ENCODE data around the gene TATDN3. TPM values are rescaled to one million over a fixed set of nuclear protein-coding genes. Genes with fewer than 3 reads are reported as not detected.

The TATDN3 gene
- total and polyA plus RNA-seq, 9 of the 15 experiments (the other 6 are each of a cell fraction or from before 2014, with no cell fraction given): 18.3 to 79.9 (median 28.2) TPM

DNA sequence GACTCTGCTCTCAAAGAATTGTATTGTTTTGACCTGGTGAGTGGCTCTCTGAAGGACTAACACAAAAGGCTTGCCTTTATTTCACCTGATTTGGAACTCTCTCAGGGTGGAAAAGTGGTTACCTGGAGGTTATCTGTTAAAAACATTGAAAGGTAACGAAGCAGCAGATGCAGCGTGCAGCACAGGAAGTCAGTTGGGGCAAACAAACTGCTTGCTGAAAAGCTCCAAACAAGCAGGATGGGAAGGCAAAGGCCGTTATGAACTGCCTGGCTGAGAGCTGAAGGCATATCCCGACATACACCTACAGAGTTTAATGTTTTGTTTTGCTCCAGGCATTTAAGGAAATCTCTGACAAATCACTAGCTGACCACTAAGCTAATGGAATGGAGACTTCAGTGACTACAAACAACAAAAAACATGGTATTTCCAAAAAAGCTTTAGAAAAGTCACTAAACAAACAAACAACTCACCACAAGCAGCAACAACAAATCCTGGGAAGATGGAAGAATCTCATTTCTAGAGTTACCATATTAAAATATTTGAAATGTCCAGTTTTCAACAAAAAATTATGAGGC is 47.7 kb upstream of the TATDN3 start:
- Histone ChIP-seq H3K9ac (ENCODE audit: insufficient read depth in 1 of 2, low read depth in 2 of 2, low read length in 2 of 2) (no peak overlapping the region), H4K20me1 (replicated peaks; ENCODE audit: control insufficient read depth, insufficient read depth, low read length) (no peaks in the 10 kb centered on the region), H3K9me3 (replicated peaks; ENCODE audit: control insufficient read depth, insufficient read depth, low read depth, low read length) (peaks cover 3% of the 10 kb centered on the region; the same call in 1 of the 2 replicates), H3K4me1 (replicated peaks in 1 of 2; ENCODE audit: control insufficient read depth in 2 of 2, insufficient read depth in 2 of 2, low read length in 2 of 2) (no peaks in the 10 kb centered on the region), H3K27me3 (ENCODE audit: control insufficient read depth in 2 of 2, insufficient read depth in 2 of 2, low read length in 2 of 2) (no peaks in the 10 kb centered on the region), H3K27ac (ENCODE audit: extremely low read depth, low read depth, low read length) (no peak overlapping the region), H2AFZ (ENCODE audit: low read depth, low read length) (no peak overlapping the region), H3K79me2 (ENCODE audit: control insufficient read depth, insufficient read depth, low read length) (peaks cover 33% of the 10 kb centered on the region; the same call in 2 of the 3 replicates), H3K4me2 (ENCODE audit: insufficient read depth, low read length) (no peak overlapping the region), H3K36me3 (ENCODE audit: control insufficient read depth, insufficient read depth, low read length) (peaks cover 9% of the 10 kb centered on the region), H3K4me3 (no peak overlapping the region), H3K9me1 (ENCODE audit: control insufficient read depth, insufficient read depth, low read length) (no peaks in the 10 kb centered on the region)
- ChIA-PET POLR2A (interaction anchor here (1.2 to 1.5 kb wide), 2 partner anchors 14 to 46 kb away, joined by 3 to 6 read pairs; no protein-coding TSS in a partner anchor), CTCF (ENCODE audit: low intra/inter-chr PET ratio) (no interaction called here)
- in situ Hi-C loops (cut with MboI): no loop called here
- ATAC-seq (no peak), DNase-seq (ENCODE audit: extremely low read depth in 1 of 4, low spot score in 3 of 4) (no peak), FAIRE-seq (no peak)
- intact Hi-C loops (cut with micrococcal nuclease): no loop called here
- 80% methylated on average over 4 of the region's 4 CpGs for WGBS (ENCODE audit: insufficient coverage, low coverage, missing lambda C conversion rate)
- TF ChIP-seq FOXA3 (CRISPR knock-in tag; conservative IDR thresholded peaks at IDR 0.05 in 1 of 2, IDR thresholded peaks at IDR 0.05 in 1 of 2) (0 out of 4 replicates have a peak, but pooled peaks of 1 of the 2 experiments have one; percentile 29), SAFB2 (IDR thresholded peaks at IDR 0.05; ENCODE audit: borderline replicate concordance, low read depth, low read length, severe bottlenecking) (no peak), ZNF830 (CRISPR knock-in tag; IDR thresholded peaks at IDR 0.05) (no peak)
- BruUV-seq (replicated peaks): no TSS peak

GRCh38 chr1:212745303-212745702 is 46.4 kb upstream of the TATDN3 start:
- in situ Hi-C loops (cut with MboI): no loop called here
- peaks cover 37% of the 10 kb centered on the region for H3K79me2 ChIP-seq (ENCODE audit: control insufficient read depth, insufficient read depth, low read length)

More at GRCh38 chr1:212745303-212745702, 46.4 kb upstream of the TATDN3 start:
- H3K9me1 ChIP-seq (ENCODE audit: control insufficient read depth, insufficient read depth, low read length): peaks cover 2% of the 10 kb centered on the region
- H2AFZ ChIP-seq (ENCODE audit: low read depth, low read length): no peak overlapping the region
- peaks cover 9% of the 10 kb centered on the region for H3K36me3 ChIP-seq (ENCODE audit: control insufficient read depth, insufficient read depth, low read length)
- no peak overlapping the region for H3K9ac ChIP-seq (ENCODE audit: insufficient read depth in 1 of 2, low read depth in 2 of 2, low read length in 2 of 2)
- no peak for TF ChIP-seq SRSF7 (optimal IDR thresholded peaks at IDR 0.05; ENCODE audit: low read depth, low read length)
- no peak for ATAC-seq
- no peak overlapping the region for H3K27ac ChIP-seq (ENCODE audit: extremely low read depth, low read depth, low read length)
- no peaks in the 10 kb centered on the region for H3K27me3 ChIP-seq (ENCODE audit: control insufficient read depth in 2 of 2, insufficient read depth in 2 of 2, low read length in 2 of 2)
- no peak for DNase-seq (ENCODE audit: extremely low read depth in 1 of 4, low spot score in 3 of 4)
- CTCF ChIA-PET (ENCODE audit: low intra/inter-chr PET ratio): no interaction called here
- BruUV-seq (replicated peaks): no TSS peak
- intact Hi-C loops (cut with micrococcal nuclease): loop anchor here (5.0 kb wide), 1 partner anchor 172 kb away; no protein-coding TSS in a partner anchor
- no peak for FAIRE-seq
- POLR2A ChIA-PET: interaction anchor here (1.6 kb wide), 1 partner anchor 17 kb away, joined by 5 read pairs; no protein-coding TSS in a partner anchor
- peaks cover 4% of the 10 kb centered on the region; the same call in 1 of the 2 replicates for H4K20me1 ChIP-seq (replicated peaks; ENCODE audit: control insufficient read depth, insufficient read depth, low read length)
- peaks cover 3% of the 10 kb centered on the region; the same call in 1 of the 2 replicates for H3K9me3 ChIP-seq (replicated peaks; ENCODE audit: control insufficient read depth, insufficient read depth, low read depth, low read length)
- no peak overlapping the region for H3K4me2 ChIP-seq (ENCODE audit: insufficient read depth, low read length)
- H3K4me3 ChIP-seq: no peak overlapping the region
- peaks cover 0 to 2% of the 10 kb centered on the region in 2 experiments; a peak in 1 of 5 replicates for H3K4me1 ChIP-seq (replicated peaks in 1 of 2; ENCODE audit: control insufficient read depth in 2 of 2, insufficient read depth in 2 of 2, low read length in 2 of 2)
